Measurements from ENCODE around the gene LTA4H.

GRCh38 chr12:96028538-96028937 lies 6.8 kb downstream of the LTA4H start:
- no peak for TF ChIP-seq CTCF (IDR thresholded peaks at IDR 0.05)
- TF ChIP-seq POLR2A (IDR thresholded peaks at IDR 0.05) = no peak
- TF ChIP-seq POLR2AphosphoS5 (IDR thresholded peaks at IDR 0.05) = no peak
